GM12892 (cell line): ENCODE measurements around the gene MGST2.

ENCODE experiments used
- POLR2A ChIP-seq: IDR thresholded peaks from 2 replicates; pipeline ENCODE4 v1.6.1; 2011; ENCODE audit warnings: low read depth, low read length, control low read depth
- POLR2AphosphoS5 ChIP-seq: IDR thresholded peaks from 2 replicates; pipeline ENCODE4 v1.6.1; 2011; ENCODE audit warnings: low read depth, low read length, control low read depth

DNA sequence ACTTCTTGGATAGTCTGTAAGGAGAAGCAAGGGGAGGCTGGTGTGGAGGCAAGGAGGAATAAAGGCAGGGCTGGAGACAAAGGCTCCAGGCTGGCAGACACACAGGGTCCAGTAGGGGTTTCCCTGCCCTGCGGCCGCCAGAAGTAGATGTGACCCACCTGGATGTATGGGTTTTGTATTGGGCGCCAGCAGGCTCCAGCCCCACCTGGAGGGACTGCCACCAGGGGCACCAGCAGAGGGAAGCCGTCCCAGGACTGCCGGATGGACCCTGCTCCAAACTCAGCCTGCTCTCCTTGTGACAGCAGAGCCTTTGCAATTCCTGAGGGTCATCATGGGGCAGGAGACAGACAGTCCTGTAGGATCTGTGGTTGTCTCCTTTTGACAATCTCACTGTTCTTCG is 52.7 kb downstream of the MGST2 start:
- TF ChIP-seq POLR2AphosphoS5 (no peak), POLR2A (no peak)
